K562 (cell line): ENCODE measurements around the gene INO80C. TPM values are rescaled to one million over a fixed set of nuclear protein-coding genes. Genes with fewer than 3 reads are reported as not detected.
A peak's percentile ranks its signal among the peaks of the same experiment; 100 is the strongest.

Experiments used
- ATAC-seq: fragments of 200-7000 bp; cut with Tn5 transposase; 3 replicates; pipeline ENCODE4 v1.9.1; 2020; ENCODE audit warnings: moderate library complexity
- BruUV-seq: library from RNA; stranded (reverse); fragments of 400-500 nt; replicated peaks from 2 replicates; lab custom pipeline; 2021; lab: Mats Ljungman, UMichigan
- CTCF ChIA-PET: fragments of 300-600 bp; formaldehyde crosslinking; extraction: SDS; loops from one replicate; lab custom pipeline; 2021; ENCODE audit warnings: low intra/inter-chr PET ratio; lab: Yijun Ruan, JAX
- POLR2A ChIA-PET: fragments of 300-600, 350-650 bp; sonication (Branson Sonifier 250); formaldehyde crosslinking; extraction: SDS; loops from one replicate; lab custom pipeline; 2021; ENCODE audit warnings: antibody characterized with exemption, inconsistent platforms; lab: Yijun Ruan, JAX
- DNase-seq, 4 experiments: peaks; one replicate each; pipeline versions ENCODE4 v3.0.0 to v3.0.0-alpha.2; 2011 to 2018; ENCODE audit warnings: low spot score in 3 of 4, mixed read lengths in 3 of 4; ENCODE audit errors: extremely low read depth in 1 of 4
- FAIRE-seq: peaks from 2 replicates; lab custom pipeline; 2011; peaks lifted over from hg19 to GRCh38; lab: Jason Lieb, UNC
- H2AFZ ChIP-seq: 2 replicates; pipeline ENCODE4 v1.6.0; 2011; ENCODE audit warnings: low read depth, low read length, control low read depth, inconsistent platforms
- H3K27ac ChIP-seq: fragments of 200-600 bp; 3 replicates; pipeline ENCODE4 v1.8.0; 2011; ENCODE audit warnings: low read depth, mild to moderate bottlenecking, control low read depth, inconsistent platforms, low read length, moderate library complexity, mixed read lengths; ENCODE audit errors: extremely low read depth
- H3K27me3 ChIP-seq, 2 experiments: fragments of 300-600 bp in 1 of 2; 2 replicates in 1 of 2; 3 replicates in 1 of 2; pipeline versions ENCODE4 v1.6.0 to v1.8.0; 2011; ENCODE audit warnings: inconsistent platforms in 2 of 2, low read length in 2 of 2, mild to moderate bottlenecking in 1 of 2, mixed read lengths in 1 of 2, moderate library complexity in 1 of 2; ENCODE audit not compliant: control insufficient read depth in 2 of 2, insufficient read depth in 2 of 2
- H3K36me3 ChIP-seq: fragments of 300-600 bp; 3 replicates; pipeline ENCODE4 v1.8.0; 2011; ENCODE audit warnings: mild to moderate bottlenecking, low read length, inconsistent platforms; ENCODE audit not compliant: control insufficient read depth, insufficient read depth
- H3K4me1 ChIP-seq, 2 experiments: fragments of 200-600 bp in 1 of 2; replicated peaks in 1 of 2; 2 replicates in 1 of 2; 3 replicates in 1 of 2; pipeline versions ENCODE4 v1.5.1 to v1.8.0; 2011; ENCODE audit warnings: inconsistent platforms in 2 of 2, low read length in 2 of 2, mild to moderate bottlenecking in 1 of 2, mixed read lengths in 1 of 2, moderate library complexity in 1 of 2; ENCODE audit not compliant: control insufficient read depth in 2 of 2, insufficient read depth in 2 of 2
- H3K4me2 ChIP-seq: 2 replicates; pipeline ENCODE4 v1.6.1; 2011; ENCODE audit warnings: low read length, control low read depth, inconsistent platforms, mixed read lengths; ENCODE audit not compliant: insufficient read depth
- H3K4me3 ChIP-seq: fragments of 200-600 bp; sonication (generic), shearing (Covaris generic); 2 replicates; pipeline ENCODE4 v1.5.1; 2016; ENCODE audit warnings: control low read depth, inconsistent platforms
- H3K79me2 ChIP-seq: fragments of 200-600 bp; 3 replicates; pipeline ENCODE4 v1.8.0; 2011; ENCODE audit warnings: low read length, inconsistent platforms; ENCODE audit not compliant: control insufficient read depth, insufficient read depth
- H3K9ac ChIP-seq, 2 experiments: 2 replicates each; pipeline versions ENCODE4 v1.6.0 to v1.6.1; 2011; ENCODE audit warnings: low read depth in 2 of 2, low read length in 2 of 2, control low read depth in 1 of 2, inconsistent platforms in 1 of 2, mild to moderate bottlenecking in 1 of 2, mixed read lengths in 1 of 2; ENCODE audit not compliant: insufficient read depth in 1 of 2
- H3K9me1 ChIP-seq: one replicate; pipeline ENCODE4 v1.6.0; 2011; ENCODE audit warnings: inconsistent platforms, mild to moderate bottlenecking, low read length, moderate library complexity; ENCODE audit not compliant: control insufficient read depth, insufficient read depth
- H3K9me3 ChIP-seq: replicated peaks from 2 replicates; pipeline ENCODE4 v1.5.1; 2011; ENCODE audit warnings: low read depth, low read length, inconsistent platforms; ENCODE audit not compliant: control insufficient read depth, insufficient read depth
- H4K20me1 ChIP-seq: replicated peaks from 2 replicates; pipeline ENCODE4 v1.6.1; 2011; ENCODE audit warnings: low read length, inconsistent platforms, mixed read lengths; ENCODE audit not compliant: control insufficient read depth, insufficient read depth
- CREM ChIP-seq: IDR thresholded peaks from 2 replicates; pipeline ENCODE4 v1.6.1; 2014; ENCODE audit warnings: antibody characterized with exemption, low read depth
- DPF2 ChIP-seq: fragments of 450-650 bp; IDR thresholded peaks from 2 replicates; pipeline ENCODE4 v1.6.1; 2016
- E2F3 ChIP-seq: fragments of 250-450 bp; sonication (Bioruptor Pico); IDR thresholded peaks from 2 replicates; pipeline ENCODE4 v1.4.0; 2020; ENCODE audit warnings: mild to moderate bottlenecking
- FOXJ2 ChIP-seq: fragments of 200-800 bp; sonication (Bioruptor generic); IDR thresholded peaks from 2 replicates; pipeline ENCODE4 v1.6.1; 2016; ENCODE audit warnings: missing genetic modification characterization, missing compliant biosample characterization
- MAFG ChIP-seq: fragments of 450-650 bp; conservative IDR thresholded peaks from 2 replicates; pipeline ENCODE4 v1.6.1; 2016; ENCODE audit warnings: missing genetic modification characterization, missing compliant biosample characterization
- MAFK ChIP-seq: IDR thresholded peaks from 2 replicates; pipeline ENCODE4 v1.6.1; 2011; ENCODE audit warnings: low read length, improper control_type of control experiment
- NR0B1 ChIP-seq: fragments of 450-650 bp; IDR thresholded peaks from one replicate; pipeline ENCODE4 v1.6.1; 2018; ENCODE audit warnings: mild to moderate bottlenecking, moderate library complexity; ENCODE audit not compliant: partially characterized antibody
- TSC22D4 ChIP-seq: fragments of 450-650 bp; IDR thresholded peaks from 2 replicates; pipeline ENCODE4 v1.6.1; 2016; ENCODE audit warnings: missing genetic modification characterization, missing biosample characterization, control low read depth
- ZKSCAN1 ChIP-seq: fragments of 150-350 bp; IDR thresholded peaks from 2 replicates; pipeline ENCODE4 v1.6.1; 2016; ENCODE audit warnings: low read depth, low read length
- ZNF23 ChIP-seq: fragments of 250-450 bp; sonication (Bioruptor Pico); IDR thresholded peaks from 2 replicates; pipeline ENCODE4 v1.4.0; 2020; ENCODE audit warnings: mild to moderate bottlenecking
- ZNF354B ChIP-seq: fragments of 250-450 bp; sonication (Bioruptor Pico); IDR thresholded peaks from 2 replicates; pipeline ENCODE4 v1.4.0; 2020
- ZNF408 ChIP-seq: fragments of 250-450 bp; sonication (Bioruptor Pico); IDR thresholded peaks from 2 replicates; pipeline ENCODE4 v1.4.0; 2020; ENCODE audit warnings: low read depth, mild to moderate bottlenecking, moderate library complexity
- ZNF561 ChIP-seq: fragments of 450-650 bp; formaldehyde crosslinking; conservative IDR thresholded peaks from 2 replicates; pipeline ENCODE4 v1.4.0; 2020; ENCODE audit warnings: mild to moderate bottlenecking, moderate library complexity
- ZNF79 ChIP-seq: fragments of 250-450 bp; sonication (Bioruptor Pico); IDR thresholded peaks from 2 replicates; pipeline ENCODE4 v1.4.0; 2020; ENCODE audit warnings: low read depth, mild to moderate bottlenecking, moderate library complexity
- WGBS: fragments of 100-300 bp; shearing (Covaris generic); methylation state at CpG from one replicate; pipeline ENCODE4 v1.1.6; 2016; ENCODE audit warnings: low coverage, mixed read lengths; ENCODE audit not compliant: insufficient coverage; ENCODE audit errors: missing lambda C conversion rate; 5-methylcytosine and 5-hydroxymethylcytosine counted together
- in situ Hi-C: fragments of 300-500 bp; cut with MboI; formaldehyde crosslinking; loops from 4 replicates; pipeline ENCODE4 v1.15.0; 2018; ENCODE audit warnings: inconsistent platforms, mixed read lengths
- intact Hi-C: fragments of 100-400 bp; cut with micrococcal nuclease; formaldehyde crosslinking; loops from 2 replicates; pipeline ENCODE4 v1.14.2; 2022
- polyA plus RNA-seq, 8 experiments: library from polyadenylated mRNA; depleted of rRNA in 4 of 8; stranded (reverse) in 5 of 8; unstranded in 3 of 8; fragments of >200 nt; fragmentation: Nextera tagmentation in 2 of 8; fragmentation: Illumina TruSeq in 1 of 8; extraction: Ambion mirVana in 2 of 8; extraction: Trizol in 1 of 8; gene quantifications; 2 replicates each; pipeline versions ENCODE4 v1.2.1 to v1.2.3, GENCODE V29; 2011 to 2014; ENCODE audit warnings: inconsistent platforms in 1 of 8, missing spikeins in 1 of 8
- total RNA-seq, 7 experiments: library from RNA; depleted of rRNA in 6 of 7; stranded (reverse); fragments of >200 nt in 6 of 7; fragmentation: Illumina TruSeq in 2 of 7; extraction: Trizol in 2 of 7; gene quantifications; 2 replicates each; pipeline versions ENCODE4 v1.2.1 to v1.2.3, GENCODE V29; 2011 to 2021; ENCODE audit warnings: low replicate concordance in 1 of 7
- TF ChIP-seq, protein P1 (sequence below): fragments of 450-650 bp; formaldehyde crosslinking; IDR thresholded peaks from 2 replicates; pipeline ENCODE4 v1.4.0; 2020; ENCODE audit warnings: mild to moderate bottlenecking, moderate library complexity
- TF ChIP-seq, protein P2 (sequence below): sonication (generic); formaldehyde crosslinking; IDR thresholded peaks from 2 replicates; pipeline ENCODE4 v1.8.1; 2023; ENCODE audit warnings: mild to moderate bottlenecking, missing genetic modification reagents, moderate library complexity
- TF ChIP-seq, protein P3 (sequence below): sonication (generic); formaldehyde crosslinking; IDR thresholded peaks from 2 replicates; pipeline ENCODE4 v1.8.0; 2022; ENCODE audit warnings: missing genetic modification reagents, mild to moderate bottlenecking, moderate library complexity, borderline replicate concordance
- TF ChIP-seq, protein P4 (sequence below): fragments of 250-450 bp; sonication (Bioruptor Pico); IDR thresholded peaks from 2 replicates; pipeline ENCODE4 v1.4.0; 2020; ENCODE audit warnings: mild to moderate bottlenecking, moderate library complexity

Gene INO80C
- total and polyA plus RNA-seq, 9 of the 15 experiments (the other 6 are each of a cell fraction or from before 2014, with no cell fraction given) = 14.3 to 53.3 (median 46.6) TPM

GRCh38 chr18:35516351-35516750 is 18.6 kb upstream of the INO80C start:
- H3K4me3 ChIP-seq = no peak overlapping the region
- H3K4me1 ChIP-seq = peaks cover 0 to 13% of the 10 kb centered on the region in 2 experiments; a peak in 1 of 5 replicates
- no peak for ATAC-seq
- DNase-seq = no peak
- no peaks in the 10 kb centered on the region for H3K79me2 ChIP-seq
- CTCF ChIA-PET = no interaction called here
- no peaks in the 10 kb centered on the region for H3K9me1 ChIP-seq
- no peaks in the 10 kb centered on the region for H3K36me3 ChIP-seq
- in situ Hi-C loops (no loop called here), intact Hi-C loops (no loop called here)
- no peak overlapping the region for H3K9ac ChIP-seq
- no peak overlapping the region for H3K4me2 ChIP-seq
- BruUV-seq = no TSS peak
- POLR2A ChIA-PET = interaction anchor here (0.7 to 1.0 kb wide), 3 partner anchors 8 to 19 kb away, joined by 3 read pairs; no protein-coding TSS in a partner anchor
- H3K9me3 ChIP-seq = no peaks in the 10 kb centered on the region
- TF ChIP-seq ZKSCAN1 (no peak), ZNF79 (CRISPR knock-in tag) (no peak), ZNF354B (CRISPR knock-in tag) (no peak), ZNF23 (no peak), TSC22D4 (no peak), E2F3 (CRISPR knock-in tag) (no peak), ZNF408 (no peak), FOXJ2 (tag) (no peak), MAFG (tag) (no peak), NR0B1 (no peak), DPF2 (no peak), CREM (no peak), MAFK (no peak), ZNF561 (CRISPR knock-in tag) (no peak)
- TF ChIP-seq, protein P1, sequence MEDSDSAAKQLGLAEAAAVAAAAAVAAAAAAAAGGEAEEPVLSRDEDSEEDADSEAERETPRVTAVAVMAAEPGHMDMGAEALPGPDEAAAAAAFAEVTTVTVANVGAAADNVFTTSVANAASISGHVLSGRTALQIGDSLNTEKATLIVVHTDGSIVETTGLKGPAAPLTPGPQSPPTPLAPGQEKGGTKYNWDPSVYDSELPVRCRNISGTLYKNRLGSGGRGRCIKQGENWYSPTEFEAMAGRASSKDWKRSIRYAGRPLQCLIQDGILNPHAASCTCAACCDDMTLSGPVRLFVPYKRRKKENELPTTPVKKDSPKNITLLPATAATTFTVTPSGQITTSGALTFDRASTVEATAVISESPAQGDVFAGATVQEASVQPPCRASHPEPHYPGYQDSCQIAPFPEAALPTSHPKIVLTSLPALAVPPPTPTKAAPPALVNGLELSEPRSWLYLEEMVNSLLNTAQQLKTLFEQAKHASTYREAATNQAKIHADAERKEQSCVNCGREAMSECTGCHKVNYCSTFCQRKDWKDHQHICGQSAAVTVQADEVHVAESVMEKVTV (CRISPR knock-in tag) = no peak
- TF ChIP-seq, protein P2, sequence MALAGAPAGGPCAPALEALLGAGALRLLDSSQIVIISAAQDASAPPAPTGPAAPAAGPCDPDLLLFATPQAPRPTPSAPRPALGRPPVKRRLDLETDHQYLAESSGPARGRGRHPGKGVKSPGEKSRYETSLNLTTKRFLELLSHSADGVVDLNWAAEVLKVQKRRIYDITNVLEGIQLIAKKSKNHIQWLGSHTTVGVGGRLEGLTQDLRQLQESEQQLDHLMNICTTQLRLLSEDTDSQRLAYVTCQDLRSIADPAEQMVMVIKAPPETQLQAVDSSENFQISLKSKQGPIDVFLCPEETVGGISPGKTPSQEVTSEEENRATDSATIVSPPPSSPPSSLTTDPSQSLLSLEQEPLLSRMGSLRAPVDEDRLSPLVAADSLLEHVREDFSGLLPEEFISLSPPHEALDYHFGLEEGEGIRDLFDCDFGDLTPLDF (CRISPR knock-in tag) = no peak
- TF ChIP-seq, protein P3, sequence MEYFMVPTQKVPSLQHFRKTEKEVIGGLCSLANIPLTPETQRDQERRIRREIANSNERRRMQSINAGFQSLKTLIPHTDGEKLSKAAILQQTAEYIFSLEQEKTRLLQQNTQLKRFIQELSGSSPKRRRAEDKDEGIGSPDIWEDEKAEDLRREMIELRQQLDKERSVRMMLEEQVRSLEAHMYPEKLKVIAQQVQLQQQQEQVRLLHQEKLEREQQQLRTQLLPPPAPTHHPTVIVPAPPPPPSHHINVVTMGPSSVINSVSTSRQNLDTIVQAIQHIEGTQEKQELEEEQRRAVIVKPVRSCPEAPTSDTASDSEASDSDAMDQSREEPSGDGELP (CRISPR knock-in tag) = no peak
- TF ChIP-seq, protein P4, sequence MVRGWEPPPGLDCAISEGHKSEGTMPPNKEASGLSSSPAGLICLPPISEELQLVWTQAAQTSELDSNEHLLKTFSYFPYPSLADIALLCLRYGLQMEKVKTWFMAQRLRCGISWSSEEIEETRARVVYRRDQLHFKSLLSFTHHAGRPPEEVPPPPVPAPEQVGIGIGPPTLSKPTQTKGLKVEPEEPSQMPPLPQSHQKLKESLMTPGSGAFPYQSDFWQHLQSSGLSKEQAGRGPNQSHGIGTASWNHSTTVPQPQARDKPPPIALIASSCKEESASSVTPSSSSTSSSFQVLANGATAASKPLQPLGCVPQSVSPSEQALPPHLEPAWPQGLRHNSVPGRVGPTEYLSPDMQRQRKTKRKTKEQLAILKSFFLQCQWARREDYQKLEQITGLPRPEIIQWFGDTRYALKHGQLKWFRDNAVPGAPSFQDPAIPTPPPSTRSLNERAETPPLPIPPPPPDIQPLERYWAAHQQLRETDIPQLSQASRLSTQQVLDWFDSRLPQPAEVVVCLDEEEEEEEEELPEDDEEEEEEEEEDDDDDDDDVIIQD (CRISPR knock-in tag) = no peak
- H3K27ac ChIP-seq = no peak overlapping the region
- H3K27me3 ChIP-seq = no peaks in the 10 kb centered on the region; a peak in 1 of 5 replicates
- peak overlapping the region; percentile 53; the same call in 1 of the 2 replicates for H2AFZ ChIP-seq
- no peaks in the 10 kb centered on the region for H4K20me1 ChIP-seq
- FAIRE-seq = no peak
- 27% methylated on average over 3 of the region's 3 CpGs for WGBS
